IPS-NIHi11 (cell line): ENCODE results near the gene LRRC3B.

Experiments
- DNase-seq: peaks from one replicate; pipeline ENCODE4 v3.0.0; 2012; ENCODE audit warnings: mixed read lengths, low spot score

LRRC3B gene

GRCh38 chr3:26712211-26713026, 89.8 kb downstream of the LRRC3B start:
- peak; percentile 72 for DNase-seq

GRCh38 chr3:26713091-26713490, 90.5 kb downstream of the LRRC3B start:
- no peak for DNase-seq

- no peak for DNase-seq
Observed at GRCh38 chr3:26714485-26714884, 91.9 kb downstream of the LRRC3B start.

- DNase-seq, result no peak
Observed at GRCh38 chr3:26715431-26715830, 92.9 kb downstream of the LRRC3B start.

- DNase-seq, result no peak
Observed at GRCh38 chr3:26718315-26718714, 95.7 kb downstream of the LRRC3B start.

GRCh38 chr3:26719134-26719533, 96.6 kb downstream of the LRRC3B start:
- no peak for DNase-seq

- no peak for DNase-seq
Observed at GRCh38 chr3:26721047-26721446, 98.5 kb downstream of the LRRC3B start.

GRCh38 chr3:26731843-26732242, 109.3 kb downstream of the LRRC3B start:
- no peak for DNase-seq

- DNase-seq, result no peak
Observed at GRCh38 chr3:26750263-26750662, 127.7 kb downstream of the LRRC3B start.

- no peak for DNase-seq
Observed at GRCh38 chr3:26752466-26752865, 129.9 kb downstream of the LRRC3B start.

- DNase-seq, result no peak
Observed at GRCh38 chr3:26753095-26753494, 130.5 kb downstream of the LRRC3B start.

- DNase-seq, result no peak
Observed at GRCh38 chr3:26757978-26758377, 135.4 kb downstream of the LRRC3B start.
